WTC11 (cell line): ENCODE measurements around the gene NUDT3. TPM values are rescaled to one million over a fixed set of nuclear protein-coding genes. Genes with fewer than 3 reads are reported as not detected.
A peak's percentile ranks its signal among the peaks of the same experiment; 100 is the strongest.

ENCODE experiments used
- AR ChIP-seq: fragments of 250-450 bp; sonication (Bioruptor Pico); IDR thresholded peaks from 2 replicates; pipeline ENCODE4 v1.9.0; 2021; ENCODE audit warnings: mild to moderate bottlenecking
- ATF3 ChIP-seq: sonication (generic); formaldehyde crosslinking; conservative IDR thresholded peaks from 2 replicates; pipeline ENCODE4 v1.8.1; 2022; ENCODE audit warnings: mild to moderate bottlenecking, missing genetic modification reagents
- CREB1 ChIP-seq: sonication (generic); formaldehyde crosslinking; IDR thresholded peaks from 2 replicates; pipeline ENCODE4 v1.8.0; 2023; ENCODE audit warnings: mild to moderate bottlenecking, missing genetic modification reagents
- CREM ChIP-seq: sonication (generic); formaldehyde crosslinking; IDR thresholded peaks from 2 replicates; pipeline ENCODE4 v1.8.1; 2022; ENCODE audit warnings: mild to moderate bottlenecking, missing genetic modification reagents, moderate library complexity
- GABPB1 ChIP-seq: sonication (generic); formaldehyde crosslinking; IDR thresholded peaks from 2 replicates; pipeline ENCODE4 v1.8.1; 2023; ENCODE audit warnings: mild to moderate bottlenecking, missing genetic modification reagents
- HMGXB4 ChIP-seq: sonication (generic); formaldehyde crosslinking; IDR thresholded peaks from 2 replicates; pipeline ENCODE4 v1.8.1; 2023; ENCODE audit warnings: mild to moderate bottlenecking, moderate library complexity, missing genetic modification reagents
- MAX ChIP-seq: sonication (generic); formaldehyde crosslinking; IDR thresholded peaks from 2 replicates; pipeline ENCODE4 v1.8.0; 2022; ENCODE audit warnings: mild to moderate bottlenecking, missing genetic modification reagents
- PRDM15 ChIP-seq: sonication (generic); formaldehyde crosslinking; IDR thresholded peaks from 2 replicates; pipeline ENCODE4 v1.8.0; 2022; ENCODE audit warnings: missing genetic modification reagents
- PRRX2 ChIP-seq: fragments of 250-450 bp; sonication (Bioruptor Pico); IDR thresholded peaks from 2 replicates; pipeline ENCODE4 v1.8.0; 2021; ENCODE audit warnings: mild to moderate bottlenecking
- SOX15 ChIP-seq: fragments of 250-450 bp; sonication (Bioruptor Pico); IDR thresholded peaks from 2 replicates; pipeline ENCODE4 v1.9.0; 2021; ENCODE audit warnings: mild to moderate bottlenecking
- SP1 ChIP-seq: sonication (generic); formaldehyde crosslinking; conservative IDR thresholded peaks from 2 replicates; pipeline ENCODE4 v1.8.1; 2022; ENCODE audit warnings: missing genetic modification reagents
- TCF7 ChIP-seq: sonication (generic); formaldehyde crosslinking; IDR thresholded peaks from 2 replicates; pipeline ENCODE4 v1.8.0; 2022; ENCODE audit warnings: mild to moderate bottlenecking, low read depth, missing genetic modification reagents, moderate library complexity
- TEAD4 ChIP-seq: sonication (generic); formaldehyde crosslinking; IDR thresholded peaks from 2 replicates; pipeline ENCODE4 v1.8.0; 2022; ENCODE audit warnings: mild to moderate bottlenecking, missing genetic modification reagents
- ZBTB21 ChIP-seq: sonication (generic); formaldehyde crosslinking; IDR thresholded peaks from 2 replicates; pipeline ENCODE4 v1.8.1; 2023; ENCODE audit warnings: mild to moderate bottlenecking, missing genetic modification reagents, borderline replicate concordance
- ZNF121 ChIP-seq: sonication (generic); formaldehyde crosslinking; IDR thresholded peaks from 2 replicates; pipeline ENCODE4 v1.8.0; 2023; ENCODE audit warnings: missing genetic modification reagents
- ZNF138 ChIP-seq: sonication (generic); formaldehyde crosslinking; conservative IDR thresholded peaks from 2 replicates; pipeline ENCODE4 v1.8.1; 2022; ENCODE audit warnings: mild to moderate bottlenecking, moderate library complexity, missing genetic modification reagents
- ZNF232 ChIP-seq: sonication (generic); formaldehyde crosslinking; IDR thresholded peaks from 2 replicates; pipeline ENCODE4 v1.8.0; 2022; ENCODE audit warnings: mild to moderate bottlenecking, missing genetic modification reagents
- ZNF263 ChIP-seq: sonication (generic); formaldehyde crosslinking; IDR thresholded peaks from 2 replicates; pipeline ENCODE4 v1.8.1; 2022; ENCODE audit warnings: low read depth, mild to moderate bottlenecking, moderate library complexity, missing genetic modification reagents
- ZNF671 ChIP-seq: fragments of 250-450 bp; sonication (Bioruptor Pico); IDR thresholded peaks from 2 replicates; pipeline ENCODE4 v1.8.0; 2021; ENCODE audit warnings: mild to moderate bottlenecking
- total RNA-seq: library from RNA; stranded (reverse); gene quantifications from 3 replicates; pipeline ENCODE4 v1.2.3, GENCODE V29; 2021
- TF ChIP-seq, protein P1 (sequence below): fragments of 250-450 bp; sonication (Bioruptor Pico); IDR thresholded peaks from 2 replicates; pipeline ENCODE4 v2.1.2; 2022; ENCODE audit warnings: mild to moderate bottlenecking, moderate library complexity
- TF ChIP-seq, protein P2 (sequence below): sonication (generic); formaldehyde crosslinking; IDR thresholded peaks from 2 replicates; pipeline ENCODE4 v1.8.1; 2022; ENCODE audit warnings: mild to moderate bottlenecking, moderate library complexity, missing genetic modification reagents
- TF ChIP-seq, protein P3 (sequence below): sonication (generic); formaldehyde crosslinking; IDR thresholded peaks from 2 replicates; pipeline ENCODE4 v1.8.1; 2022; ENCODE audit warnings: missing genetic modification reagents, borderline replicate concordance
- TF ChIP-seq, protein P4 (sequence below): fragments of 250-450 bp; sonication (Bioruptor Pico); IDR thresholded peaks from 2 replicates; pipeline ENCODE4 v1.9.0; 2021; ENCODE audit warnings: moderate library complexity, mild to moderate bottlenecking, inconsistent platforms, borderline replicate concordance
- TF ChIP-seq, protein P5 (sequence below): sonication (generic); formaldehyde crosslinking; IDR thresholded peaks from 2 replicates; pipeline ENCODE4 v1.8.0; 2022; ENCODE audit warnings: mild to moderate bottlenecking, missing genetic modification reagents

NUDT3 gene
- total RNA-seq, 1 experiment from 2014 or later, result 30.0 TPM

DNA sequence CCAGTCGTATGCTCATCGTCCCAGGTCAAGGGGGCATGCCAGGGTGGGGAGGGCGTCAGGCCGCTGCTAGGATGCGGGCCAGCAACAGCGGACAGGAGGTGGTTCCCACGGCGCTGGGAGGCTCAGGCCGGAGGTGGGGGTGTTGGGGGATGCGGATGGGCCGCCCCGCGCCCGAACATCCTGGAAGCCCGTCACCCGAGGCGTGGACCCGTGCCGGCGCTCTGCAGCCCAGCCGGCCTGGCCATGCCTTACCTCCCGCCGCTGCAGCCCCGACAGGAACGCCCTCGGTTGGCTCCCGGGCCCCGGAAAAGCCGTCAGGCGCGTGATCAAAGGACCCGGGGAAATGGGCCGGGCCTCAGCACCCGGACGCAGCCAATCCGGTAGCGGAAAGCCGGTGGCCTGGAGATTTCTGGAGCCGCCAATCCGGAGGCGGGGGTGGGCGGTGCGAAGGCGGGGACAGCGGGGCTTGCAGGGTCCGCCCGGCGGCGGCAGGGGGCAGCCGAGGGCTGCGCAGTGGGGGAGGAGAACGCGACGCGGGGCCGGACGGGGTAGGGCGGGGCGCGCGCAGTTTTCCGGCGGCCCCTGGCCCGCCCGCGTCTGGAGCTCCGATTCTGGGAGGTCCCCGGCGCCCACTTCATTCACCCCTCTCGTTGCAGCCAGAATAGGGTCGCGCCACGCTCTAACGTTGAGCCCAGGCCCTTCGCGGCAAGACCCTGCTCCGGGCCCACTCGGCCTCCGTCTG, 143.6 kb downstream of the NUDT3 start, which contains the start of gene SMIM29 (continued):
- TF ChIP-seq, protein P1, sequence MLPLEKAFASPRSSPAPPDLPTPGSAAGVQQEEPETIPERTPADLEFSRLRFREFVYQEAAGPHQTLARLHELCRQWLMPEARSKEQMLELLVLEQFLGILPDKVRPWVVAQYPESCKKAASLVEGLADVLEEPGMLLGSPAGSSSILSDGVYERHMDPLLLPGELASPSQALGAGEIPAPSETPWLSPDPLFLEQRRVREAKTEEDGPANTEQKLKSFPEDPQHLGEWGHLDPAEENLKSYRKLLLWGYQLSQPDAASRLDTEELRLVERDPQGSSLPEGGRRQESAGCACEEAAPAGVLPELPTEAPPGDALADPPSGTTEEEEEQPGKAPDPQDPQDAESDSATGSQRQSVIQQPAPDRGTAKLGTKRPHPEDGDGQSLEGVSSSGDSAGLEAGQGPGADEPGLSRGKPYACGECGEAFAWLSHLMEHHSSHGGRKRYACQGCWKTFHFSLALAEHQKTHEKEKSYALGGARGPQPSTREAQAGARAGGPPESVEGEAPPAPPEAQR (CRISPR knock-in tag), result no peak
- TF ChIP-seq SP1 (CRISPR knock-in tag) (peak; percentile 74), ZNF121 (CRISPR knock-in tag) (no peak), ZBTB21 (no peak; the same call in 1 of the 2 replicates), CREB1 (CRISPR knock-in tag) (no peak), PRRX2 (no peak), SOX15 (no peak), HMGXB4 (CRISPR knock-in tag) (peak; percentile 88), PRDM15 (CRISPR knock-in tag) (peak; percentile 85), ZNF138 (CRISPR knock-in tag) (no peak), TCF7 (CRISPR knock-in tag) (no peak), ZNF671 (CRISPR knock-in tag) (no peak), ZNF263 (CRISPR knock-in tag) (no peak), CREM (CRISPR knock-in tag) (0 out of 2 replicates have a peak, but pooled peaks have one; percentile 49), TEAD4 (no peak), GABPB1 (CRISPR knock-in tag) (peak; percentile 28; the same call in 1 of the 2 replicates), AR (CRISPR knock-in tag) (no peak), ATF3 (CRISPR knock-in tag) (no peak), MAX (CRISPR knock-in tag) (peak; percentile 81), ZNF232 (CRISPR knock-in tag) (0 out of 2 replicates have a peak, but pooled peaks have one; percentile 69)
- TF ChIP-seq, protein P2, sequence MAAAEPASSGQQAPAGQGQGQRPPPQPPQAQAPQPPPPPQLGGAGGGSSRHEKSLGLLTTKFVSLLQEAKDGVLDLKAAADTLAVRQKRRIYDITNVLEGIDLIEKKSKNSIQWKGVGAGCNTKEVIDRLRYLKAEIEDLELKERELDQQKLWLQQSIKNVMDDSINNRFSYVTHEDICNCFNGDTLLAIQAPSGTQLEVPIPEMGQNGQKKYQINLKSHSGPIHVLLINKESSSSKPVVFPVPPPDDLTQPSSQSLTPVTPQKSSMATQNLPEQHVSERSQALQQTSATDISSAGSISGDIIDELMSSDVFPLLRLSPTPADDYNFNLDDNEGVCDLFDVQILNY, result 0 out of 2 replicates have a peak, but pooled peaks have one; percentile 20
- TF ChIP-seq, protein P3, sequence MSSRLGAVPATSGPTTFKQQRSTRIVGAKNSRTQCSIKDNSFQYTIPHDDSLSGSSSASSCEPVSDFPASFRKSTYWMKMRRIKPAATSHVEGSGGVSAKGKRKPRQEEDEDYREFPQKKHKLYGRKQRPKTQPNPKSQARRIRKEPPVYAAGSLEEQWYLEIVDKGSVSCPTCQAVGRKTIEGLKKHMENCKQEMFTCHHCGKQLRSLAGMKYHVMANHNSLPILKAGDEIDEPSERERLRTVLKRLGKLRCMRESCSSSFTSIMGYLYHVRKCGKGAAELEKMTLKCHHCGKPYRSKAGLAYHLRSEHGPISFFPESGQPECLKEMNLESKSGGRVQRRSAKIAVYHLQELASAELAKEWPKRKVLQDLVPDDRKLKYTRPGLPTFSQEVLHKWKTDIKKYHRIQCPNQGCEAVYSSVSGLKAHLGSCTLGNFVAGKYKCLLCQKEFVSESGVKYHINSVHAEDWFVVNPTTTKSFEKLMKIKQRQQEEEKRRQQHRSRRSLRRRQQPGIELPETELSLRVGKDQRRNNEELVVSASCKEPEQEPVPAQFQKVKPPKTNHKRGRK (CRISPR knock-in tag), result no peak
- TF ChIP-seq, protein P4, sequence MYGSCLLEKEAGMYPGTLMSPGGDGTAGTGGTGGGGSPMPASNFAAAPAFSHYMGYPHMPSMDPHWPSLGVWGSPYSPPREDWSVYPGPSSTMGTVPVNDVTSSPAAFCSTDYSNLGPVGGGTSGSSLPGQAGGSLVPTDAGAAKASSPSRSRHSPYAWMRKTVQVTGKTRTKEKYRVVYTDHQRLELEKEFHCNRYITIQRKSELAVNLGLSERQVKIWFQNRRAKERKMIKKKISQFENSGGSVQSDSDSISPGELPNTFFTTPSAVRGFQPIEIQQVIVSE (CRISPR knock-in tag), result no peak
- TF ChIP-seq, protein P5, sequence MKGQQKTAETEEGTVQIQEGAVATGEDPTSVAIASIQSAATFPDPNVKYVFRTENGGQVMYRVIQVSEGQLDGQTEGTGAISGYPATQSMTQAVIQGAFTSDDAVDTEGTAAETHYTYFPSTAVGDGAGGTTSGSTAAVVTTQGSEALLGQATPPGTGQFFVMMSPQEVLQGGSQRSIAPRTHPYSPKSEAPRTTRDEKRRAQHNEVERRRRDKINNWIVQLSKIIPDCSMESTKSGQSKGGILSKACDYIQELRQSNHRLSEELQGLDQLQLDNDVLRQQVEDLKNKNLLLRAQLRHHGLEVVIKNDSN (CRISPR knock-in tag), result peak; percentile 65; the same call in 1 of the 2 replicates
